PFSK-1 (cell line): Measurements from ENCODE around the gene SPATA3.

Experiments
- TAF1 ChIP-seq: IDR thresholded peaks from 2 replicates; pipeline ENCODE4 v1.6.1; 2012; ENCODE audit warnings: low read length, control low read depth, borderline replicate concordance; ENCODE audit not compliant: insufficient read depth
- TF ChIP-seq, protein P1 (sequence below), 2 experiments: IDR thresholded peaks; 2 replicates each; pipeline versions ENCODE4 v1.6.1 to v1.8.0; 2011 to 2012; ENCODE audit warnings: low read depth in 2 of 2, low read length in 2 of 2, control low read depth in 1 of 2, inconsistent platforms in 1 of 2, mild to moderate bottlenecking in 1 of 2, moderate library complexity in 1 of 2; ENCODE audit not compliant: insufficient read depth in 1 of 2

DNA sequence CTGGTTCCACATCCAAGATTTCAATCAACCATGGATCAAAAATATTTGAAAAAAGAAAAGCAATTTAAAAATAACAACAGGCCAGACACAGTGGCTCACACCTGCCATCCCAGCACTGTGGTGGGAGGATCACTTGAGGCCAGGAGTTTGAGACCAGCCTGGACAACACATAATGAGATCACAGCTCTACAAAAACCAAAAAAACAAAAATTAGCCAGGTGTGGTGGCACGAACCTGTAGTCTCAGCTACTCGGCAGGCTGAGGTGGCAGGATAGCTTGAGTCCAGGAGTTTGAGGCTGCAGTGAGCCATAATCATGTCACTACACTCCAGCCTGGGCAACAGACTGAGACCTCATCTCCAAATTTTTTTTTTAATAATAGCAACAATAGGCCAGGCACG, 13.4 kb upstream of the SPATA3 start:
- TF ChIP-seq, protein P1, sequence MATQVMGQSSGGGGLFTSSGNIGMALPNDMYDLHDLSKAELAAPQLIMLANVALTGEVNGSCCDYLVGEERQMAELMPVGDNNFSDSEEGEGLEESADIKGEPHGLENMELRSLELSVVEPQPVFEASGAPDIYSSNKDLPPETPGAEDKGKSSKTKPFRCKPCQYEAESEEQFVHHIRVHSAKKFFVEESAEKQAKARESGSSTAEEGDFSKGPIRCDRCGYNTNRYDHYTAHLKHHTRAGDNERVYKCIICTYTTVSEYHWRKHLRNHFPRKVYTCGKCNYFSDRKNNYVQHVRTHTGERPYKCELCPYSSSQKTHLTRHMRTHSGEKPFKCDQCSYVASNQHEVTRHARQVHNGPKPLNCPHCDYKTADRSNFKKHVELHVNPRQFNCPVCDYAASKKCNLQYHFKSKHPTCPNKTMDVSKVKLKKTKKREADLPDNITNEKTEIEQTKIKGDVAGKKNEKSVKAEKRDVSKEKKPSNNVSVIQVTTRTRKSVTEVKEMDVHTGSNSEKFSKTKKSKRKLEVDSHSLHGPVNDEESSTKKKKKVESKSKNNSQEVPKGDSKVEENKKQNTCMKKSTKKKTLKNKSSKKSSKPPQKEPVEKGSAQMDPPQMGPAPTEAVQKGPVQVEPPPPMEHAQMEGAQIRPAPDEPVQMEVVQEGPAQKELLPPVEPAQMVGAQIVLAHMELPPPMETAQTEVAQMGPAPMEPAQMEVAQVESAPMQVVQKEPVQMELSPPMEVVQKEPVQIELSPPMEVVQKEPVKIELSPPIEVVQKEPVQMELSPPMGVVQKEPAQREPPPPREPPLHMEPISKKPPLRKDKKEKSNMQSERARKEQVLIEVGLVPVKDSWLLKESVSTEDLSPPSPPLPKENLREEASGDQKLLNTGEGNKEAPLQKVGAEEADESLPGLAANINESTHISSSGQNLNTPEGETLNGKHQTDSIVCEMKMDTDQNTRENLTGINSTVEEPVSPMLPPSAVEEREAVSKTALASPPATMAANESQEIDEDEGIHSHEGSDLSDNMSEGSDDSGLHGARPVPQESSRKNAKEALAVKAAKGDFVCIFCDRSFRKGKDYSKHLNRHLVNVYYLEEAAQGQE (IDR thresholded peaks at IDR 0.05; ENCODE audit: insufficient read depth in 1 of 2, low read depth in 2 of 2, low read length in 2 of 2), result no peak
- TF ChIP-seq TAF1, result no peak
